Articular chondrocyte of knee joint (primary cell): ENCODE data around the gene ZNF665. TPM values are rescaled to one million over a fixed set of nuclear protein-coding genes. Genes with fewer than 3 reads are reported as not detected.

Experiments used
- total RNA-seq: library from RNA; depleted of rRNA; stranded (reverse); fragments of >200 nt; gene quantifications from 2 replicates; pipeline ENCODE4 v1.2.3, GENCODE V29; 2012

Gene ZNF665
- total RNA-seq: 3.0 and 6.5 TPM in 2 replicates

GRCh38 chr19:53192771-53193534 lies at the start of gene ZNF665:
Gene ZNF665 (minus strand): TSS chr19:53193358. CDS start chr19:53182898, 10,460 bp downstream.

GRCh38 chr19:53132141-53132991 lies 60.8 kb downstream of the ZNF665 start, which contains the start of gene ZNF415:
Gene ZNF415 (minus strand): TSS chr19:53132910. CDS start chr19:53122676, 10,234 bp downstream.

Other genes with a start within 250 kb of the ZNF665 start
- gene ZNF816, start 230.5 kb downstream of the ZNF665 start, total RNA-seq: 7.7 and 12.8 TPM in 2 replicates
- gene ERVV-1, start 179.4 kb downstream of the ZNF665 start, total RNA-seq: not detected in 2 replicates
- gene ERVV-2, start 148.6 kb downstream of the ZNF665 start, total RNA-seq: not detected in 2 replicates
- 47.6 and 59.7 TPM in 2 replicates for gene ZNF160, start 89.9 kb downstream of the ZNF665 start, total RNA-seq
- gene ZNF415, start 60.4 kb downstream of the ZNF665 start, total RNA-seq: 10.1 and 18.5 TPM in 2 replicates
- gene ZNF347, start 34.3 kb downstream of the ZNF665 start, total RNA-seq: 11.0 and 12.0 TPM in 2 replicates
- 19.9 and 22.5 TPM in 2 replicates for gene ZNF677, start 61.5 kb upstream of the ZNF665 start, total RNA-seq
- gene VN1R2, start 64.9 kb upstream of the ZNF665 start, total RNA-seq: not detected in 2 replicates
- not detected in 2 replicates for gene VN1R4, start 74.4 kb upstream of the ZNF665 start, total RNA-seq
- gene ZNF845, start 140.4 kb upstream of the ZNF665 start, total RNA-seq: 9.0 and 11.1 TPM in 2 replicates
- gene ZNF525, start 172.3 kb upstream of the ZNF665 start, total RNA-seq: 6.4 and 9.1 TPM in 2 replicates
- 12.8 and 14.9 TPM in 2 replicates for gene ZNF765, start 201.8 kb upstream of the ZNF665 start, total RNA-seq
- gene ZNF761, start 238.6 kb upstream of the ZNF665 start, total RNA-seq: 12.9 and 16.6 TPM in 2 replicates